Activated gamma-delta T cell treated with Interleukin-2 at 50 U/mL for 16 hours (primary cell): ENCODE results near the gene ICAM3.

Experiments used
- DNase-seq: peaks from one replicate; pipeline ENCODE4 v3.0.0-alpha.2; 2020

Gene ICAM3

GRCh38 chr19:10290357-10290875 lies 49.0 kb downstream of the ICAM3 start:
- DNase-seq = no peak

- peak; percentile 31 for DNase-seq
Measured at GRCh38 chr19:10289836-10290356, 49.5 kb downstream of the ICAM3 start, which contains the start of gene ICAM5. Gene ICAM5 (plus strand): TSS chr19:10289952. CDS start chr19:10290044, 92 bp downstream.

- peak; percentile 64 for DNase-seq
Measured at GRCh38 chr19:10289167-10289835, 50.1 kb downstream of the ICAM3 start.

- DNase-seq = no peak
Measured at GRCh38 chr19:10288662-10289166, 50.7 kb downstream of the ICAM3 start.

GRCh38 chr19:10286803-10287737 lies 52.4 kb downstream of the ICAM3 start, which contains the start of gene ICAM4:
Gene ICAM4 (plus strand): TSS chr19:10286955. CDS start chr19:10287013, 58 bp downstream.
- no peak for DNase-seq

GRCh38 chr19:10285393-10285792 lies 54.0 kb downstream of the ICAM3 start:
- no peak for DNase-seq

- no peak for DNase-seq
Measured at GRCh38 chr19:10284960-10285278, 54.5 kb downstream of the ICAM3 start.

- no peak for DNase-seq
Measured at GRCh38 chr19:10284065-10284959, 55.1 kb downstream of the ICAM3 start.
